Measurements from ENCODE around the gene PER1. TPM values are rescaled to one million over a fixed set of nuclear protein-coding genes. Genes with fewer than 3 reads are reported as not detected.

Gene PER1
- total RNA-seq, 4 donors from 2014 or later, result 85.2 to 148 (median 137) TPM

DNA sequence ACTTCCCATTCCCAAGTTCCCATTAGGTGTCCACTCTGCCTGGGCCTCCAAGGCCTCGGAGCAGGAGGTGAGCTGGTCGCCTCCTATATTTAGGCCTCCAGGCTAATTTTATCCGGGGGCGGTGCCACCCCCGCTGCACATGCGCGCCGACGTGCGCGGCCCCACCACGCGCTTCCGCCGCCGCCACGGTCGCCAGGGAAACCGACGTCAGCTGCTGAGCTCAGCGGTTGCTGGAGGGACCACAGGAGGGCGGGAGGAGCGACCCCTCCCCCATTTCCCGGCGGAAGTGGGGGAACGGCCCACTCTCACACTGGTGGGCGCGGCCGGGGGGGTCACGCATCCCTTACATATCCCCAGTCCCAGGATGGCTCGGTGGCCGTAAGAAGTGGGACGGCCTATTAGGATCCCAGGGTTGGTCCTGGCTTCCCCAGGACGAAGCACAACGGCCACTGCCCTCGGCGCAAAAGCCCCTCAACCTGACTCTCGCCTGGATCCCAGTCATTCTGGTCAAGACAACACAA lies 1.0 kb downstream of the PER1 start:
- intact Hi-C loops (cut with DNase I), result no loop called here
- peak overlapping the region; percentile 93 to 100 (median 98) for H3K27ac ChIP-seq
- H3K4me3 ChIP-seq (replicated peaks in 1 of 3), result peak overlapping the region; percentile 61 to 81 (median 63)
- no peaks in the 10 kb centered on the region for H3K9me3 ChIP-seq
- WGBS, 2 donors, result 10 to 34% methylated on average over 13 to 21 of the region's 38 CpGs
- no peaks in the 10 kb centered on the region for H3K27me3 ChIP-seq
- peak; percentile 73 to 79 for DNase-seq
- no peak for TF ChIP-seq POLR2A (IDR thresholded peaks at IDR 0.05)
- TF ChIP-seq, protein P1, sequence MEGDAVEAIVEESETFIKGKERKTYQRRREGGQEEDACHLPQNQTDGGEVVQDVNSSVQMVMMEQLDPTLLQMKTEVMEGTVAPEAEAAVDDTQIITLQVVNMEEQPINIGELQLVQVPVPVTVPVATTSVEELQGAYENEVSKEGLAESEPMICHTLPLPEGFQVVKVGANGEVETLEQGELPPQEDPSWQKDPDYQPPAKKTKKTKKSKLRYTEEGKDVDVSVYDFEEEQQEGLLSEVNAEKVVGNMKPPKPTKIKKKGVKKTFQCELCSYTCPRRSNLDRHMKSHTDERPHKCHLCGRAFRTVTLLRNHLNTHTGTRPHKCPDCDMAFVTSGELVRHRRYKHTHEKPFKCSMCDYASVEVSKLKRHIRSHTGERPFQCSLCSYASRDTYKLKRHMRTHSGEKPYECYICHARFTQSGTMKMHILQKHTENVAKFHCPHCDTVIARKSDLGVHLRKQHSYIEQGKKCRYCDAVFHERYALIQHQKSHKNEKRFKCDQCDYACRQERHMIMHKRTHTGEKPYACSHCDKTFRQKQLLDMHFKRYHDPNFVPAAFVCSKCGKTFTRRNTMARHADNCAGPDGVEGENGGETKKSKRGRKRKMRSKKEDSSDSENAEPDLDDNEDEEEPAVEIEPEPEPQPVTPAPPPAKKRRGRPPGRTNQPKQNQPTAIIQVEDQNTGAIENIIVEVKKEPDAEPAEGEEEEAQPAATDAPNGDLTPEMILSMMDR (IDR thresholded peaks at IDR 0.05), result peak in 1 of 6 experiments; percentile 2
- H3K36me3 ChIP-seq, result peaks cover 46 to 51% of the 10 kb centered on the region in 2 donors
- H3K4me1 ChIP-seq, result peaks cover 30 to 33% of the 10 kb centered on the region in 2 donors

DNA sequence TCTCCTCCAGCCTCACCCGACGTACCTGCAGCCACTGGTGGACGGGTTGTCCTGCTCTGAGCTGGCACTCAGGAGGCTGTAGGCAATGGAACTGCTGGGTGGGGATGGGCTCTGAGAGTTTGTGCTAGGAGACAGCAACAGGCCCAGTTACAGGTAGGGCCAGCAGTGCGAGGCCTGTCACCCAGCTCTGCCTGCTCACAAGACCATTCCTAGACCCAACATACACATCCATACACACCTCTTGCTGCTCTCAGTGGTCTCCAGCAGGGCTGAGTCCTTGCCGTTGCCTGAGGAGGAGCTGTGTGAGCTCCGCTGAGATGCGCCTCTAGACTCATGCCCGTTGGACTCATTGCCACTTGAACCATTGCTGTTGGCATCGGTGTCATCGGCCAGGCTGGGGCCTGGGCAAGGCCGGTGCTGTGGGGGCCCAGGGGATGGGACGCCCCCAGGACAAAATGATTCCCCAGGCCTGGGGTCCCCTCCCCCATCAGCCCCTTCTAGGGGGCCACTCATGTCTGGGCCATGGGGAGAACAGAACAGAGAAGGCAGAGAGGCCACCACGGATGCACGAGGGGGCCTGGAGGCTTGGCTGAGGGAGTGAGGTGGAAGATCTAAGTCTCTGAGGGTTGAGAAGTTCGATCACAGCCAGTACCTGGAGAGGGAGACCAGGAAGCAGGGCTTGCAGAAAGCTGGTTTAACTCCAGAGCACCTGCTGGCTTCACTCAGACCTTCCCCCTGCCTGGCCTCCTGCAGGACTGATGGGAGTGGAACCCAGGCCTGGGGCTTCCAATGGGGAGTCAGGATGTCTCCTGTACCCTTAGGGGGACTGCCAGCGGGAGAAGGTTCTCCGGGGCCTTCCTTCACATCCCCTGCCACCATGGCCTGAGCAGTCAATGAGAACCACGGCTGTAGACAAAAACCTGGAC lies 1.7 kb downstream of the PER1 start:
- DNase-seq, result no peak
- Histone ChIP-seq H3K9me3 (no peaks in the 10 kb centered on the region), H3K27ac (peak overlapping the region; percentile 93 to 100 (median 98)), H3K36me3 (peaks cover 54 to 58% of the 10 kb centered on the region in 2 donors), H3K4me3 (replicated peaks in 1 of 3) (peak overlapping the region in 1 of 3 donors; percentile 81), H3K27me3 (no peaks in the 10 kb centered on the region), H3K4me1 (peaks cover 30 to 33% of the 10 kb centered on the region in 2 donors)
- no peak for TF ChIP-seq POLR2A (IDR thresholded peaks at IDR 0.05)
- TF ChIP-seq, protein P1 (IDR thresholded peaks at IDR 0.05), result no peak
- intact Hi-C loops (cut with DNase I), result no loop called here
- 75 to 82% methylated on average over 11 to 15 of the region's 18 CpGs for WGBS, 2 donors

DNA sequence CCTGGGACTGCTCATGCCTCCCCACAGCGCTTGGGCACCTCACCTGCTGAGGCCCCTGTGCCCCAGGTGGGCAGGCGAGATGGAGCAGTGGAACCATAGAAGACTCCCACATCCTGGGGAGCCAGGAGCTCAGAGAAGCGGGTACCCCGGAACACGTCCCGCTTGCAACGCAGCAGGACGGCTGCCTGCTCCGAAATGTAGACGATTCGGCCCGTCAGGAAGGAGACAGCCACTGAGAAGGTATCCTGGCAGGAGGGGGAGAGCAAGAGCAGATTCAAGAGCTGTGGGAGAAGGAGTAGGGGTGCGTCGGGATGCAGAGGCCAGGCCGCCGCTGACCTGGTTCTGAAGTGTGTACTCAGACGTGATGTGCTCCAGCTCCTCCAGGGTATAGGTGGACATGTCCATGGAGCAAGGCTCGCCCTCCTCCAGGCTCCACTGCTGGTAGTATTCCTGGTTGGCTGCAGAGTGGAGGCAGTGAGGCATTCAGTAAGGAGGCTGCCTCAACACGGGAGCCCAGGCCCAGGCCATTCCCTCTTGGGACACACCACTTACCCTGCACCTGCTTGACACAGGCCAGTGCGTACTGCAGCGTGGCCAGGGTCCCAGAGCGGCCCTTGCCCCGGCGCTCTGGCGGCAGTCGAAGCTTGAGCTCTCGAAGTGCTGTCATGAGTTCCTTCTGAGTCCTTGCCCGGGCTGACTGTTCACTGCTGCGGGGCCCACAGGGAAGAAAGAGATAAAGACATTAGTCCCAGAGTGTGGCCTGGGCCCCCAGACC lies 2.6 kb downstream of the PER1 start:
- H3K4me3 ChIP-seq (replicated peaks in 1 of 3), result no peak overlapping the region
- H3K4me1 ChIP-seq, result peaks cover 30 to 33% of the 10 kb centered on the region in 2 donors
- no peak for DNase-seq
- intact Hi-C loops (cut with DNase I), result loop anchor here (10.0 kb wide), 1 partner anchor 305 kb away; no protein-coding TSS in a partner anchor
- H3K27me3 ChIP-seq, result no peaks in the 10 kb centered on the region
- H3K9me3 ChIP-seq, result no peaks in the 10 kb centered on the region
- TF ChIP-seq POLR2A (IDR thresholded peaks at IDR 0.05), result no peak
- TF ChIP-seq, protein P1 (IDR thresholded peaks at IDR 0.05), result no peak
- peak overlapping the region in 2 of 3 donors; percentile 98 to 100 for H3K27ac ChIP-seq
- 91 to 93% methylated on average over 21 to 25 of the region's 29 CpGs for WGBS, 2 donors
- H3K36me3 ChIP-seq, result peaks cover 62 to 66% of the 10 kb centered on the region in 2 donors

DNA sequence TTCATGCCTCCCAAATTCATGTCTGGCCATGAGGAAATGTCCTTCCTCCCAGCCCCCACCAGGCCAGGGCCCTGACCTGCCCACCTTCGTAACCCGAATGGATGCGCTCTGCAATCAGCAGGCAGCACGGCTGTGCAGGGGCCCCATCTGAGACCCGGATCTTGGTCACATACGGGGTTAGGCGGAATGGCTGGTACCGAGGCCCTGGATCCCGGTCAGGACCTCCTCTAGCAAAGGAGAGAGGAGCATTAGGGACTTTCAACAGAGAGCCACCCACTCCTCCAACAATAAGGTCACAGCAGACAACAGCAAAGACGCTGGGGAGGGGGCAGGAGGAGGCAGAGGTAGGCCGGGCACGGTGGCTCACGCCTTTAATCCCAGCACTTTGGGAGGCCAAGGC lies 3.6 kb downstream of the PER1 start:
- H3K27me3 ChIP-seq, result no peaks in the 10 kb centered on the region
- 94 to 96% methylated on average over 13 of the region's 13 CpGs for WGBS, 2 donors
- DNase-seq, result no peak
- H3K27ac ChIP-seq, result peak overlapping the region in 2 of 3 donors; percentile 70 to 98
- intact Hi-C loops (cut with DNase I), result loop anchor here (10.0 kb wide), 1 partner anchor 304 kb away; no protein-coding TSS in a partner anchor
- no peak overlapping the region for H3K4me3 ChIP-seq (replicated peaks in 1 of 3)
- TF ChIP-seq, protein P1 (IDR thresholded peaks at IDR 0.05), result no peak
- TF ChIP-seq POLR2A (IDR thresholded peaks at IDR 0.05), result no peak
- H3K9me3 ChIP-seq, result no peaks in the 10 kb centered on the region
- peaks cover 73 to 77% of the 10 kb centered on the region in 2 donors for H3K36me3 ChIP-seq
- H3K4me1 ChIP-seq, result peaks cover 27 to 28% of the 10 kb centered on the region in 2 donors

Data from thyroid gland (tissue), 4 donors.